GM18499 (cell line): ENCODE data around the gene PEX7.
A peak's percentile ranks its signal among the peaks of the same experiment; 100 is the strongest.

Experiments used
- ATAC-seq: cut with Tn5 transposase; IDR thresholded peaks from one replicate; pipeline ENCODE4 v1.9.1; 2021; ENCODE audit warnings: moderate number of reproducible peaks; ENCODE audit not compliant: insufficient read depth, unreplicated experiment

The PEX7 gene, protein sequence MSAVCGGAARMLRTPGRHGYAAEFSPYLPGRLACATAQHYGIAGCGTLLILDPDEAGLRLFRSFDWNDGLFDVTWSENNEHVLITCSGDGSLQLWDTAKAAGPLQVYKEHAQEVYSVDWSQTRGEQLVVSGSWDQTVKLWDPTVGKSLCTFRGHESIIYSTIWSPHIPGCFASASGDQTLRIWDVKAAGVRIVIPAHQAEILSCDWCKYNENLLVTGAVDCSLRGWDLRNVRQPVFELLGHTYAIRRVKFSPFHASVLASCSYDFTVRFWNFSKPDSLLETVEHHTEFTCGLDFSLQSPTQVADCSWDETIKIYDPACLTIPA

DNA sequence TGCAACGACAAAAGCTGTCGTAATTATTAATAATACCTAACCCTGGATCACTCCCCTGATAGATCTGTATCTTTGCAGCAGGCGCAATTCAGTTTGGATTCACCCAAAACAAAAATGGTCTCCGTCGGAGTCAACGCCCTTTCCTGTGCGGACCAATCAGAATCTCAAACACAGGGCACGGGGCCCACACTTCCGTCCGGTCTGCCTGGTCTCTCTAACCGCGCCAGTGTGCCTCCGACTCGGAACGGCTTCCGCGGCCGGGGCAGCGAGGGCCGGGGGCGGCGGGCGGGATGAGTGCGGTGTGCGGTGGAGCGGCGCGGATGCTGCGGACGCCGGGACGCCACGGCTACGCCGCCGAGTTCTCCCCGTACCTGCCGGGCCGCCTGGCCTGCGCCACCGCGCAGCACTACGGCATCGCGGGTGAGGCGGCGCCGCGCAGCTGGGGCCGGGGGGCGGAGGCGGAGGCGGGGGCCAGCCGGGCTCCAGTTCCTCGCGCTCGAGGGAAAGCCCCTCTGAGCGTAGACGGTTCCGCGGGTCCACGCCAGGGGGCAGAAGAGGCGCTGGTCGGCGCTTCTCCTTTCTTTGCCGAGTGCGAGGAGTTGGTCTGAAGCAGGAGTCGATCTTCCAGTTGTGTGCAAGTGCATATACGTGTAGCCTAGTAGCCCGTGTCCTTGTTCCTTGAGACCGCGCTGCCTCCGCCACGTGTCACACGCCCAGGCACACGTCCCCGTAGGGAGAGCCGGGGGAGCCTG, at the start of gene PEX7:
Gene PEX7 (plus strand): TSS at position 217 of the 752 bp plus-strand sequence. CDS start 74 bp downstream, at position 291.
- ATAC-seq: peak; percentile 93

DNA sequence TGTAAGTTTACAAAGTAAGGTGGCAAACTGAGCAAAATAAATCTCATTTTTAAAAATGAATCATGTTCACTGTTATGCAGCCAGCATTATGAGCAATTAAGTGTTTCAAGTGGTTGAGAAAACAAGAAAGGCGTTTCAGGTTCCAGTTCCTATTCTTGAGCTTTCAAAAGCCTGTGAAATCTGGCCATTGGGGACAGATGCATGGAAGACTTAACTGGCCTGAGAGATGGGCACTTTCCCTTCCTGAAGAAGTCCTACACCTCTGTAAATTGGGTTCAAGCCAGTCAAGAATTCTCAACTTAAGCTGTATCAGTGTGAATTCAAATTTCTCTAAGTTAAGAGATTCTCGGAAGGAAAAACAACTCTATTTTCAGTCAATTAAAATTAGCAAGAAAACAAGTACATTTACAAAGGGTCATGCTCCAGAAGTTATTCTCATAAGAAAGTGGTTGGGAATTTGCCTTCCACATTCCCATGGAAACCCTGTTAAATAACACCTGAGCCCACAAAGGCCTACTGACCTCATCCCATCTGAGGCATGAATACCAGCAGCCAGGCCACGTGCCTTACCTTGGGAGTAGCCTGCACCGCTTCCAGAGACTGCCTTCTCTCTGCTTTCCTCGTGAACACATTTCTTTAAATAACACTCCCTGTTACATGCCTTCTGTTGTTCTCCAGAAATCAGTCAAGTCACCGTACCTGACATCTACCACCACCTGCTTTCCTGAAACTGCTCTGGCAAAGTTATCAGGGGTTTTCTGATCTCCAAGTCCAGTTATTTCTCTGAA, 49.5 kb upstream of the PEX7 start:
- ATAC-seq: peak; percentile 79

DNA sequence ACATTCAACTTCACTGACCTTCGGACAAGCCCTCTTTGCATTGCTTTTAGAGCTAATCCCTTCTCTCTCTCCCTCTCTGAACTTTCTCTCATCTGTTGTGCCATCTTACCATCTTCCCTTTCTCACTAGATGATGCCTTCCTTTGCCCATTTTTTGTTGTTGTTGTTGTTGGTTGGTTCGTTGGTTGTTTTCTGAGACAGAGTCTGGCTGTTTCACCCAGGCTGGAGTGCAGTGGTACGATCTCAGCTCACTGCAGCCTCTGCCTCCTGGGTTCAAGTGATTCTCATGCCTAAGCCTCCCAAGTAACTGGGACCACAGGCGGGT, 49.0 kb upstream of the PEX7 start:
- ATAC-seq: no peak

DNA sequence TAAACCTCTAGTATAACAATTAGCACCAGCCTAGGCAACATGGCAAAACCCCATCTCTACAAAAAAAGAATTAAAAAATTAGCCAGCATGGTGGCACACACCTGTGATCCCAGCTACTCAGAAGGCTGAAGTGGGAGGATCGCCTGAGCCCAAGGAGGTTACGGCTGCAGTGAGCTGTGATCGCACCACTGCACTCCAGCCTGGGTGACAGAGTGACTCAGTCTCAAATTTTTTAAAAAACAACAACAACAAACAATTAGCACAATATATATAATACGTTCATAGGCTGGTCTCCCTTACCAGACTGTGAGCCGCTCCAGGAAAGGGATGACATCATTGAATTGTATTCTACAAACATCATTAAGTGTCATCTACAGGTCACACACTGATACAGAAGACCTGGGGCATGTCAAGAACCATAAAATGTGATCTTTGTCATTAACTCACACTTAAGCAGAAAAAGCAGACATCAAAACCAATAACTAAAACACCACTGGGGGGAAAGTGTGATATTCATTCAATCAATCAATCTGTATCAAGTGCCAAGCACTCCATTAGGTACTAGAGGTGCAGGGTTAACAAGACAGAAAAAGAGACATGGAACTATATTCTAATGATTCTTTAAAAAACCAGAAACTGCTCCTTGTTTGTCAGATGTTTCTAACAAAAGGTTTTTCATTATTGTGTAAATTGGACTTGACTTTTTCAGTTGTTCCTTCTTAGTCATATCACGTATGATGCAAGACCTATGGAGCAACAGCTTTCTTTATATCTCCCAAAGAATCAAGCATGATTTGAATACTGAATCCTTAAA, 48.0 kb upstream of the PEX7 start:
- no peak for ATAC-seq

DNA sequence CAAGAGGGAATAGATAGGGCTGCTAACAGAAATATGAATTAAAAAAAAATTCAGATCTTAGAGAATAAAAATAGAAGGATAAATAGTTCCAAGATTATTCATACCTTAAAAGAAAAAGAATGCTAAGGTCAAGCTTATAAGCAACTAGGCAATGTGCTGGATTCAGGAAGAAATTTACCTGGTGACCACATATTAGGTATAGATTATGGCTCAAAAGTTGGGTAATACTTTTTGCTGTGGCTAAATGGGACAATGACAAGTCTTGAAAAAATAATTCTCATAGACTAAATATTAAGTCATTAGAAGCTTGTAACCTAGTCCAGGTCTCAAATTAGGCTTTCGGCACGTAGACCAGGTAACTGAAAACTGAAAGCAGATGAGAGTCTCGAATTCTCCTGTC, 47.3 kb upstream of the PEX7 start:
- no peak for ATAC-seq

DNA sequence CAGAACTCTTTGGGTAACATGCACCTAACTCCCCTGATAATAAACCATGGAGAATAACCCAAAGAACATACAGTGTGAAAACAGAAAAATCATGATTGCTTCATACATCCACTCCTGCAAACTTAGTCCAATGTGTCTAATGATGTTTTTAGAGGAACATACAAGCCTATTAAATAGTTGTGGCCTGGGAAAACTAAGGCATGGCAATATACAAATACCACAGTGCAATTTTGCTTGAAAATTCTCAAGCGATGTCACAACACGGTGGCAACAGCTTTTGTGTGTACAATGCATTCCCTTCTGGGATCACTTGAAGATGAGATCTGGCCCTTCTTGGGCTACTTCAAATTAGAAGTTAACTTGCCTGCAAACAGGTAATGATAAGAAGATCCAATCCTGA, 46.8 kb upstream of the PEX7 start:
- ATAC-seq: no peak

DNA sequence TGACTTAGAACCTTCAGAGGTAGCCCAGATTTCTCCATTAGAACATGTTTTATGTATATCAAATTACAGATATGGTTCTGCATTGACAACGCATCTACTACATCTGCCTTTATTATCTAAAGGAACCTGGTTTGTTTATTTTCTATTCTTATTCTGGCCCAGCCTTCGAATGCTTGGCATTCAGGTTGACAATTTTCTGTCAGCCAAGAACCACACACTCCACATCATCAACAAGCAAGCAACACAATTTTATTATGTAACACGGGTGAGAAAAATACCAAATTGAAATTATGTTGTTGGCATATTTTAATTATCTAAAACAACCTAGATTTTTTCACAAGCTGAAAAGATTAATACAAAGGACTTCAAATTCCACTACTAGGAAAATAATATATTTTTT, 44.7 kb upstream of the PEX7 start:
- no peak for ATAC-seq

DNA sequence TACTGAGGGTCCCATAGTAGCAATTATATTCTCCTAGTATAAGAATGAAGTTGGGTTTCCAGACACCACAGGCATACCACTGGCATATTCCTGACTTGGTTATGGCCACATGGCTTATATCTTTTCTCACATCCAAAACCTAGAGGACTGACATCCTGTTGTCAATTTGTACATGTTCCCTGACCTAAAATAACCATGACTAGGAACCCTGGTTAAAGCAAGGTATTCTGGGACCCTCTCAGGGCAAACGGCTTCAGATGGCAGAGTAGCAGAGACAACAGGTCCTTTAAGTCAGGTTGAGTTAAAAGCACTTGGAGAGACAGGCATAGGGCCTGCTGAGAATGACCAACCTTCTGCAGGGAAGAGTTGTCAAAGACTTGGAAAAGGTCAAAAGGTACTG, 42.7 kb upstream of the PEX7 start:
- no peak for ATAC-seq

DNA sequence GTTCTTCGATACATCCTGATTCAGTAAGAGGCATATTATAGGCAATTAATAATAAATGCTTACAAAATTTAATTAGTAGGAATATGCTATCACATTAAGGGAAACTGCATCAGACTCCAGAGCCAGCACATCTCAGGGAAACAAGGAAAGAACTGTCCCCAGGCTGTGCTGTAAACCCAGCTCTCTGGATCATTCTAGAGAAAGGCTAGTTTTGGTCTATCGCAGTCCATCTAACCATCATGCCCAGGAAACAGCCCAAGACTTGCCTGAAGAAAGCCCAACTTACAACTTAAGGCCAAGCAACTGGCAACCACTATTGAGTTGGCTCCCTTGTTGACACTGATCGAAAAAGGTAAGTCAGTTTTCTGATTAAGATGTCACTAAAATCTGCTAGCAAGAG, 41.4 kb upstream of the PEX7 start:
- no peak for ATAC-seq

DNA sequence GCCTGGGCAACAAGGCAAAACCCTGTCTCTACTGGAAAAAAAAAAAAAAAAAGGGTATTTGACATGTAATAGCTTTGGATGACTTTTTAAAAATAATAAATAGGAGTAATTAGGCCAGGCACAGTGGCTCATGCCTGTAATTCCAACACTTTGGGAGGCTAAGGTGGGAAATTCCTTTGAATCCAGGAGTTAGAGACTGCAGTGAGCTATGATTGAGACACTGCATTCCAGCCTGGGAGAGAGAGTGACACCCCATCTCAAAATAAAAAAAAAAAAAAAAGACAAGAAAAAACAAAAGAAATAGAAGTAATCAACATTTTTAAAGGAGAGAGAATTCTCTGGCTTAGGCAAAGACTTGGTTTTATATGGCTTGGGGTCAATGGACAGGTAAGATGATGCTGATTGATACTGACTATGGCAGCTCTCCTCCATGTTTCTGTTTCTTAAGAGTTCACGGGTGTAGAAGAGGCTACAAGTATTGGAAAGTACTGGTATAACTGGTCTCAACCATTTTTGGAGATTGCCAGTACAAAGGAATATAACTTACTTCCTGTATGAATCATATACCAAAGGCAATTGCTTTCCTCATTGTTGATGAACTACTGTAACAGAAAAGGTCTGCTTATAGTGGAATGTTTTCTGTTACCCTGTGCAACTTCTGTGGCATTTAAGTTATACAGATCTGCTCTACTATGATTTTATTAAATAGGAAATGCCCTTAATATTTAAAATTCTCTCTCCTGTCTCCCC, 40.2 kb upstream of the PEX7 start:
- no peak for ATAC-seq

DNA sequence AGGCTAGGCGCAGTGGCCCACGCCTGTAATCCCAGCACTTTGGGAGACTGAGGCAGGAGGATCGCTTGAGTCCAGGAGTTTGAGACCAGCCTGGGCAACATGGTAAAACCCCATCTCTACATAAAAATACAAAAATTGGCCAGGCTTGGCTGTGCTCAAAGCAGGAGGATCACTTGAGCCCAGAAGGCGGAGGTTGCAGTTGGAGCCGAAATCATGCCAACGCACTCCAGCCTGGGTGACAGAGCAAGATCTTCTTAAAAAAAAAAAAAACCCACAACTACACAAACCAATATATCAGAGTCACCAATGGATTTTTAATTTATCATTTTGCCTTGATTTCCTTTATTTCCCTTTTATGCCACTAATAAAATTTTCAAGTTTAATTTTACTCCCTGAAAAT, 39.4 kb upstream of the PEX7 start:
- ATAC-seq: no peak

DNA sequence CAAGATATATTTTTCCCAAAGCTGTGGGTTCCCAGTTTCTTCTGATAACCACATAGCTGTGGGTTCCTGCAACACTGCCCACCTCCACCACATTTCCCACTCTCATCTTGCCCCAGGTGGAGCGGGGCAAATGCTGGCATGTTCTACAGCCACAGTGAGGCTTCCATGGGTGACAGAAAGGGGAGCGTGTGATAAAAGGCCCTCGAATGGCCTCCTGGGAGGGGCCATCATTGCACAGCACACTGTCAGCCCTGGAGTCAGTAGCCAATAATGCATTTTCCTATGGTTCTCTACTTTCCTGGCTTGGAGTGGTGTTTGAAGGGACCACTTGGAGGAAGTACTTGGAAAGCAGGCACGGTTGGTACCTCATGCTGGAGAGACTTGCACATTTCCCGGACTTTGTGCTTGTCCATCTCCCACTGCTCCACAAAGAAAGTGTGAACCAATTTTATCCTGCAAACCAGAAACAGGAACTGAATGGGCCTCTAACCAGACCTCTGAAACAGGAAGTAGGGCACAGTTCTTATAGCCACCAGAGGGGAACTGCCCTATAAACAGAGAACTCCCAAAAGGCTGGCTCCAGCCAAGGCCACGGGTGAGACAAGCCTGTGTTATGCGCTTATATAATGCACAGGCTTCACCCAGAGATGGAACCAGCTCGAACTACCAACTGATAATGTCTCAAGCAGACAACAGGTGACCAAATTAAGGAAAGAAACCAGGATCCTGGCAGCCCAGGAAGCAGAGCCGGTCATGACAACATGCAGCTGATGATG, 38.7 kb upstream of the PEX7 start:
- no peak for ATAC-seq

DNA sequence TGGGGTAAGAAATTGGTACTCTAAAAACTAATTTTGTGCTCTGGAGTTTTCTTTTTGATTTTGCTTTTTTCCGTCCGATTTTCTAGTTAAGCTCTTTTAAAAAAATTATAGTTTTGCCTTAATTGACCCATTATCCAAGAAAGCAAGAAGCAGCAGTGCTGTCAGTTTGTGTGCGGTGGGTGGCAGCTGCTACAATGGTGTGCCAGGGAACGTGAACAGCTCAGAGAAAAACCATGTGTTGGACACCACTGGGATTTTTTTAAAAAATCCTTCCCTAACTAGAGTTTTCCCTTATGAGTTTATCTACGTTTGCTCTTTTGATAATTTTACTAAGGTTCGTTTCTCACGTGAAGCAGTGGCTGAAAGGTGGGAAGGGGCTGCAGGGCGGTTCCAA, 38.1 kb upstream of the PEX7 start:
- no peak for ATAC-seq

DNA sequence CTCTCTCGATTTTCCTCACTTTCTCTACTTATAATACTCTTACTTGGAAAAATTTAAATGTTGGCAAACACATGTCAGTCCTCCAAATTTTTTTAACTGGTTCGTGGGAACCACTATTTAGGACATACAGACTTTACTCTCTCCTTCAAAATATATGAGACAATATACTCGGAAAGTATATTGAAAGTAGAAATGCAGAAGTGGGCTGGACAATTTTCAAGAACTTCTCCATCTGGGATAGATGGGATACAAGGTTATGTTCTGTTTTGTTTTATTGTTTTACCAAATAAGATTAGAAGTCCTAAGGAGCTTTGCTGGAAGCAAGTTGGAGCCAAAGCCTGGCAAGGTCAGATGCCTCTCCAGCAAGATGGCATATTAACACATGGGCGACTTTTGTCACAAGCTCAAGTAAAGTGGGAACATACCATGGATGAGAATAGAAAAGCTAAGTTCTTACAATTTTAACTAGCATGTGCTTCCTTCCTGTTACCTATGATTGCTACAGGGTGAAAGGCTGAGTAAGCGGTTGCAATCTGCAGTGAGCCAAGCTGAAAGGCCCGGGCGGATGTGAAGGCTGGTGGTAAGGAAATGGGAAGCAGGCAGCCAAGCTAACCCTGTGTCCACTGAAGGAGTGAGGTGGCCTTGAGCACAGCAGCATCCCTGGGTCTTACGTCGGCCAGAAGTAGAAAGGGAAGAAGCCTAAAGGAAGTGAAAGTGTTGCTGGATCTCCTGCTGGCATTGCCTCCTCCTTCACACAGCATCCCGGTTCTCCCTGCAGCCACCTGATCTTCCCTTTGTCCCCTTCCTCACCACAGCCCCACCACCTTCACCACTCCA, 37.3 kb upstream of the PEX7 start:
- ATAC-seq: no peak

DNA sequence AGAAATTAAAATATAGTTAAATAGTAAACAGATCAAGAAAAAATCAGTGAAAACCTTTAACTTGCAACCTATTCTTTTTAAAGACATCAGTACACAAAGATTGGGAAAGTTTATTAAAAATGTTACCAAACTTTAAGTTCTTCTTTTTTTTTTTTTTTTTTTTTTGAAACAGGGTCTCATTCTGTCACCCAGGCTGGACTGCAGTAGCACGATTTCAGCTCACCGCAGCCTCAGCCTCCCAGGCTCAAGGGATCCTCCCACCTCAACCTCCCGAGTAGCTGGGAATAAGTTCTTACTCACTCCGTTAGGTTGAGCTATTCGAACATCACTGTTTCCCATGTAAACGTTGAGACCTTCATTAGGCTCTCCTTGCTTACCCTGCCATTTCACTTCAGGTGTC, 35.7 kb upstream of the PEX7 start:
- no peak for ATAC-seq

DNA sequence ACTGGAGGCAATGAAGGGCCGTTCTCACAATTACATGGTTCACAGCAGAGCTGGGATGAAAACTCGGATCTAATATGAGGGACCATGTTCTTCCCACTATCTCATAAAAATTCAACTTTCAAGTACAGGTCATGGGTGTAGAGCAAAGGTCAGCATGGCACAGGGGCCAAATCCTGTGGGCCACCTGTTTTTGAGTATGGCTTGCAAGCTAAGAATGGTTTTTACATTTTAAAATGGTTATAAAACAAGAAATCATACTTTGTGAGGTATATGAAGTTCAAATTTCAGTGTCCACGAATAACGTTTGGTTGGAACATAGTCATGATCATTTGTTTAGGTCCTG, 34.7 kb upstream of the PEX7 start:
- no peak for ATAC-seq

DNA sequence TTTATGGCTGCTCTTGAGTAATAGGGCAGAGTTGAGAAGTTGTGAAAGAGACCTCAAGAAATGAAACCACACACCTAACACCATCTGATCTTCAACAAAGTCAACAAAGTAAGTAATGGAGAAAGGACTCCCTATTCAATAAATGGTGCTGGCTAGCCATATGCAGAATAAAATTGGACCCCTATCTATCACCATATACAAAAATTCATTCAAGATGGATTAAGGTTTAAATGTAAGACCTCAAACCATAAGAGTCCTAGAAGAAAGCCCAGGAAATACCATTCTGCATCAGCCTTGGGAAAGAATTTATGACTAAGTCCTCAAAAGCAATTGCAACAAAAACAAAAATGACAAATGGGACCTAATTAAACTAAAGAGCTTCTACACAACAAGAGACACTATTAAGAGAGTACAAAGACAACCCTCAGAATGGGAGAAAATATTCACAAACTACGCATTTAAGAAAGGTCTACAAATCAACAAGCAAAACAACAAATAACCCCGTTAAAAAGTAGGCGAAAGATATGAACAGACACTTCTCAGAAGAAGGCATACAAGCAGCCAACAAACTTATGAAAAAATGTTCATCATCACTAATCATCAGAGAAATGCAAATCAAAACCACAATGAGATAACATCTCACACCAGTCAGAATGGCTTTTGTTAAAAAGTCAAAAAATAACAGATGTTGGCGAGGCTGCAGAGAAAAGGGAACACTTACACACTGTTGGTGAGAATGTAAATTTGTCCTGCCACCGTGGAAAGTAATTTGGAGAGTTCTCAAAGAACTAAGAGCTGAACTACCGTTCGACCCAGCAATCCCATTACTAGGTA, 34.1 kb upstream of the PEX7 start:
- no peak for ATAC-seq
